ENCODE measurements around the gene SLC38A6. TPM values are rescaled to one million over a fixed set of nuclear protein-coding genes. Genes with fewer than 3 reads are reported as not detected.

The SLC38A6 gene
- total and polyA plus RNA-seq, 2 of the 8 experiments (the other 6 are each of a cell fraction or from before 2014, with no cell fraction given) = 8.1 to 9.8 TPM

DNA sequence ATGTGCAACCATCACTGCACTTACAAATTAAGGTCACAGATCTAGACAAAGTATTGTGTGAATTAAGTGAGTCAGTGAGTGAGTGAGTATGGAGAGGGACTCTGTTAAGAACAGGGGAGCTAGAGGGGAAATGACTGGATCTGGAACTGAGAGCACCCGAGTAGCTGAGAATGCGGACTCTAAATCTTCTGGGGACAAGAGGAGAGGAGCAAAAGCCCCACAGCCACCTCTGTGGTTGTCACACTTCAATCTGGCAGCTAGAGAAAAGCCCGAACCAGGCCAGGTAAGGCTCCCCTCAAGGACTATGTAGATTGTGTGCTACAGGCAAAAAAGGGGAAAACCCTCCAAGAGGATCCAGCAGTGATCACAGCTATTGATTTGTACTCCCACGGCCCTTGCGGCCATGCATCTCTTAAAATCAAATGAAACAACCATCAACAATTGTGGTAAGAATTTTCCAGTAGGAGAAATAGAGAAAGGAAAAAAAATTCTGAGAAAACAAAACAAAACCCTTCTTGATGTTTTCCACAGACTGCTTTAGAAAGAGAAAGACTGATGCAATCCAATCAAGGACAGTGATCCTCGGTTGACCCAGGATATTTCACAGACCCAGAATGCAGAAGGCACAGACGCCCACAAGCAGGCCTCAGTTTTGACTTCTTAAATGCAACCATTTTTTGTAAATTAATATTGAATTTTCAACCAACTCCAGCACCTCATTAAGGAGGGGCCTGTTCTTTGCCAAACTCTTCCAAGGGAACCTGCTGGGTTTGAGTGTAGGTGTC, 109.6 kb downstream of the SLC38A6 start (continued):
- no peak for TF ChIP-seq NRF1 (IDR thresholded peaks at IDR 0.05; ENCODE audit: low read depth, low read length)
- no peak for TF ChIP-seq POLR2A (IDR thresholded peaks at IDR 0.05; ENCODE audit: control extremely low read depth in 1 of 2, low read depth in 2 of 2, low read length in 2 of 2)
- TF ChIP-seq MAFK (IDR thresholded peaks at IDR 0.05; ENCODE audit: low read depth, low read length) = no peak
- TF ChIP-seq SAP30 (IDR thresholded peaks at IDR 0.05; ENCODE audit: insufficient read depth, insufficient replicate concordance, low read length) = no peak
- TF ChIP-seq, protein P1, sequence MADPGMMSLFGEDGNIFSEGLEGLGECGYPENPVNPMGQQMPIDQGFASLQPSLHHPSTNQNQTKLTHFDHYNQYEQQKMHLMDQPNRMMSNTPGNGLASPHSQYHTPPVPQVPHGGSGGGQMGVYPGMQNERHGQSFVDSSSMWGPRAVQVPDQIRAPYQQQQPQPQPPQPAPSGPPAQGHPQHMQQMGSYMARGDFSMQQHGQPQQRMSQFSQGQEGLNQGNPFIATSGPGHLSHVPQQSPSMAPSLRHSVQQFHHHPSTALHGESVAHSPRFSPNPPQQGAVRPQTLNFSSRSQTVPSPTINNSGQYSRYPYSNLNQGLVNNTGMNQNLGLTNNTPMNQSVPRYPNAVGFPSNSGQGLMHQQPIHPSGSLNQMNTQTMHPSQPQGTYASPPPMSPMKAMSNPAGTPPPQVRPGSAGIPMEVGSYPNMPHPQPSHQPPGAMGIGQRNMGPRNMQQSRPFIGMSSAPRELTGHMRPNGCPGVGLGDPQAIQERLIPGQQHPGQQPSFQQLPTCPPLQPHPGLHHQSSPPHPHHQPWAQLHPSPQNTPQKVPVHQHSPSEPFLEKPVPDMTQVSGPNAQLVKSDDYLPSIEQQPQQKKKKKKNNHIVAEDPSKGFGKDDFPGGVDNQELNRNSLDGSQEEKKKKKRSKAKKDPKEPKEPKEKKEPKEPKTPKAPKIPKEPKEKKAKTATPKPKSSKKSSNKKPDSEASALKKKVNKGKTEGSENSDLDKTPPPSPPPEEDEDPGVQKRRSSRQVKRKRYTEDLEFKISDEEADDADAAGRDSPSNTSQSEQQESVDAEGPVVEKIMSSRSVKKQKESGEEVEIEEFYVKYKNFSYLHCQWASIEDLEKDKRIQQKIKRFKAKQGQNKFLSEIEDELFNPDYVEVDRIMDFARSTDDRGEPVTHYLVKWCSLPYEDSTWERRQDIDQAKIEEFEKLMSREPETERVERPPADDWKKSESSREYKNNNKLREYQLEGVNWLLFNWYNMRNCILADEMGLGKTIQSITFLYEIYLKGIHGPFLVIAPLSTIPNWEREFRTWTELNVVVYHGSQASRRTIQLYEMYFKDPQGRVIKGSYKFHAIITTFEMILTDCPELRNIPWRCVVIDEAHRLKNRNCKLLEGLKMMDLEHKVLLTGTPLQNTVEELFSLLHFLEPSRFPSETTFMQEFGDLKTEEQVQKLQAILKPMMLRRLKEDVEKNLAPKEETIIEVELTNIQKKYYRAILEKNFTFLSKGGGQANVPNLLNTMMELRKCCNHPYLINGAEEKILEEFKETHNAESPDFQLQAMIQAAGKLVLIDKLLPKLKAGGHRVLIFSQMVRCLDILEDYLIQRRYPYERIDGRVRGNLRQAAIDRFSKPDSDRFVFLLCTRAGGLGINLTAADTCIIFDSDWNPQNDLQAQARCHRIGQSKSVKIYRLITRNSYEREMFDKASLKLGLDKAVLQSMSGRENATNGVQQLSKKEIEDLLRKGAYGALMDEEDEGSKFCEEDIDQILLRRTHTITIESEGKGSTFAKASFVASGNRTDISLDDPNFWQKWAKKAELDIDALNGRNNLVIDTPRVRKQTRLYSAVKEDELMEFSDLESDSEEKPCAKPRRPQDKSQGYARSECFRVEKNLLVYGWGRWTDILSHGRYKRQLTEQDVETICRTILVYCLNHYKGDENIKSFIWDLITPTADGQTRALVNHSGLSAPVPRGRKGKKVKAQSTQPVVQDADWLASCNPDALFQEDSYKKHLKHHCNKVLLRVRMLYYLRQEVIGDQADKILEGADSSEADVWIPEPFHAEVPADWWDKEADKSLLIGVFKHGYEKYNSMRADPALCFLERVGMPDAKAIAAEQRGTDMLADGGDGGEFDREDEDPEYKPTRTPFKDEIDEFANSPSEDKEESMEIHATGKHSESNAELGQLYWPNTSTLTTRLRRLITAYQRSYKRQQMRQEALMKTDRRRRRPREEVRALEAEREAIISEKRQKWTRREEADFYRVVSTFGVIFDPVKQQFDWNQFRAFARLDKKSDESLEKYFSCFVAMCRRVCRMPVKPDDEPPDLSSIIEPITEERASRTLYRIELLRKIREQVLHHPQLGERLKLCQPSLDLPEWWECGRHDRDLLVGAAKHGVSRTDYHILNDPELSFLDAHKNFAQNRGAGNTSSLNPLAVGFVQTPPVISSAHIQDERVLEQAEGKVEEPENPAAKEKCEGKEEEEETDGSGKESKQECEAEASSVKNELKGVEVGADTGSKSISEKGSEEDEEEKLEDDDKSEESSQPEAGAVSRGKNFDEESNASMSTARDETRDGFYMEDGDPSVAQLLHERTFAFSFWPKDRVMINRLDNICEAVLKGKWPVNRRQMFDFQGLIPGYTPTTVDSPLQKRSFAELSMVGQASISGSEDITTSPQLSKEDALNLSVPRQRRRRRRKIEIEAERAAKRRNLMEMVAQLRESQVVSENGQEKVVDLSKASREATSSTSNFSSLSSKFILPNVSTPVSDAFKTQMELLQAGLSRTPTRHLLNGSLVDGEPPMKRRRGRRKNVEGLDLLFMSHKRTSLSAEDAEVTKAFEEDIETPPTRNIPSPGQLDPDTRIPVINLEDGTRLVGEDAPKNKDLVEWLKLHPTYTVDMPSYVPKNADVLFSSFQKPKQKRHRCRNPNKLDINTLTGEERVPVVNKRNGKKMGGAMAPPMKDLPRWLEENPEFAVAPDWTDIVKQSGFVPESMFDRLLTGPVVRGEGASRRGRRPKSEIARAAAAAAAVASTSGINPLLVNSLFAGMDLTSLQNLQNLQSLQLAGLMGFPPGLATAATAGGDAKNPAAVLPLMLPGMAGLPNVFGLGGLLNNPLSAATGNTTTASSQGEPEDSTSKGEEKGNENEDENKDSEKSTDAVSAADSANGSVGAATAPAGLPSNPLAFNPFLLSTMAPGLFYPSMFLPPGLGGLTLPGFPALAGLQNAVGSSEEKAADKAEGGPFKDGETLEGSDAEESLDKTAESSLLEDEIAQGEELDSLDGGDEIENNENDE (IDR thresholded peaks at IDR 0.05; ENCODE audit: insufficient replicate concordance, low read length) = no peak
- no peak for TF ChIP-seq PHF8 (conservative IDR thresholded peaks at IDR 0.05; ENCODE audit: low read depth, low read length)
- TF ChIP-seq CBX5 (IDR thresholded peaks at IDR 0.05; ENCODE audit: low read depth, low read length) = no peak
- no peak for TF ChIP-seq ATF2 (IDR thresholded peaks at IDR 0.05; ENCODE audit: low read length)
- no peak for TF ChIP-seq JUND (IDR thresholded peaks at IDR 0.05; ENCODE audit: low read length)
